AG04449 (cell line): ENCODE measurements around the gene OR1J4.

ENCODE experiments used
- CTCF ChIA-PET: fragments of 350-600 bp; formaldehyde crosslinking; extraction: SDS; loops from one replicate; lab custom pipeline; 2021; ENCODE audit warnings: antibody characterized with exemption; lab: Yijun Ruan, JAX
- POLR2A ChIA-PET: fragments of 400-600, 350-600 bp; formaldehyde crosslinking; extraction: SDS; loops from one replicate; lab custom pipeline; 2020; ENCODE audit warnings: antibody characterized with exemption, inconsistent platforms; lab: Yijun Ruan, JAX
- DNase-seq: peaks from one replicate; pipeline ENCODE4 v3.0.0-alpha.2; 2010; ENCODE audit warnings: low read depth, low spot score
- H3K4me3 ChIP-seq: 2 replicates; pipeline ENCODE4 v1.5.1; 2011; ENCODE audit warnings: low read depth, mild to moderate bottlenecking, control low read depth, low read length
- CTCF ChIP-seq: IDR thresholded peaks from one replicate; pipeline ENCODE4 v1.5.1; 2011; ENCODE audit warnings: mild to moderate bottlenecking, moderate library complexity, low read length, control low read depth, inconsistent platforms; ENCODE audit not compliant: insufficient read depth; ENCODE audit errors: missing control alignments

Gene OR1J4

DNA sequence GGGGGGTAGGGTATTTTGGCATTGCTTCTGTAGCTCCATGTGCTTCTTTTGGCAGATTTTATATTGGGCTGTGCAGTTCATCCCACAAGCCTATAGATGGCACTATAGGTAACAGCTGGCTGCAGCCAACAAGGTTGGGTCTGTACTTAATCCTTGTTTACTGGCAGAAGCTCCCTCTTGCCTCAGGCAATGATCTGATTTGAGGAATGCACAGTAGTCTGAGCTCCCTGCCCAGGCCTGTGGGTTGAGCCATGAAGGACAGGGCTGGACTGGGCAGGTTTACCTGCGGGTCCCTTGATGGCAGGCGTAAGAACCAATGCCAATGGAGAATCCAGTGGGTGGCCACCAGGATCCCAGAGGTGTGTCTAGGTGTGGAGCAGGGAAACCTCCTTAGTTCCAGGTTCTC lies 20.1 kb upstream of the OR1J4 start:
- ChIA-PET POLR2A (no interaction called here), CTCF (interaction anchor here (0.7 to 2.5 kb wide), 14 partner anchors 10 to 312 kb away, joined by 3 to 11 read pairs (median 4); no protein-coding TSS in a partner anchor)
- no peak for DNase-seq
- TF ChIP-seq CTCF: peak; percentile 63
- H3K4me3 ChIP-seq: no peak overlapping the region

GRCh38 chr9:122506964-122507363 lies 12.0 kb upstream of the OR1J4 start:
- ChIA-PET CTCF (no interaction called here), POLR2A (no interaction called here)
- TF ChIP-seq CTCF: no peak
- H3K4me3 ChIP-seq: no peak overlapping the region
- DNase-seq: no peak

GRCh38 chr9:122510502-122510901 lies 8.4 kb upstream of the OR1J4 start, which contains the start of gene OR1J2:
Gene OR1J2 (plus strand): TSS chr9:122510802. CDS start chr9:122510802, 0 bp downstream.
- no peak within 1 kb of the TSS for H3K4me3 ChIP-seq
- TF ChIP-seq CTCF: no peak
- DNase-seq: no peak
- ChIA-PET POLR2A (no interaction called here), CTCF (interaction anchor here (1.0 kb wide), 1 partner anchor 10 kb away, joined by 3 read pairs; no protein-coding TSS in a partner anchor)

- TF ChIP-seq CTCF: no peak
- ChIA-PET CTCF (no interaction called here), POLR2A (no interaction called here)
- no peak overlapping the region for H3K4me3 ChIP-seq
- no peak for DNase-seq
Measured at GRCh38 chr9:122518226-122518625, 715 bp upstream of the OR1J4 start.

GRCh38 chr9:122519376-122519775 lies 435 bp downstream of the OR1J4 start:
- H3K4me3 ChIP-seq: no peak overlapping the region
- CTCF ChIA-PET: no interaction called here
- POLR2A ChIA-PET: no interaction called here
- no peak for DNase-seq
- no peak for TF ChIP-seq CTCF

- ChIA-PET POLR2A (no interaction called here), CTCF (no interaction called here)
- H3K4me3 ChIP-seq: no peak overlapping the region
- TF ChIP-seq CTCF: no peak
- no peak for DNase-seq
Measured at GRCh38 chr9:122526602-122527001, 7.7 kb downstream of the OR1J4 start.
